Epithelial cell of esophagus (primary cell): ENCODE data around the gene TAS2R20.

Experiments
- DNase-seq: peaks from one replicate; pipeline ENCODE4 v3.0.0; 2010; ENCODE audit warnings: low read depth
- H3K4me3 ChIP-seq: 2 replicates; pipeline ENCODE4 v1.5.1; 2011; ENCODE audit warnings: mild to moderate bottlenecking, low read length, control low read depth
- CTCF ChIP-seq: IDR thresholded peaks from 2 replicates; pipeline ENCODE4 v1.5.1; 2011; ENCODE audit warnings: low read depth, mild to moderate bottlenecking, low read length, control low read depth, inconsistent platforms; ENCODE audit not compliant: insufficient read depth; ENCODE audit errors: missing control alignments

The TAS2R20 gene

DNA sequence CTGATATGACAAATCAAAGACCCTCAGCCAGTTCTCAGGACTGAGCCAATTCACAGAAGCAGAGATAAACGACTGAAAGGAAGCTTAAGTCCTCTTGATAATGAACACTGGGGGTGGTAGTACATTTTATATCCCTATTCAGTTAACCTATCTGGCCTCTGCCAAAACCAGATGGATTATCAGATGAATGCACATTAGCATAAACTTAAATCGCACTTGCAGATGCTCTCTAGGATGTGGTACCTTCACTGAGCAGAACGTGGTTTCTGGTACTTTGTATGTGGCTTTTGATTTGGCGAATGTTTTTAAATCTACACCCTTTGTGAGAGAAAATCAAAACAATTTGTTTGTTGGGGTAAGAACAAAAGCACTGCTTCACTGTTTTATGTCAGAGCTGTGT lies 37.9 kb downstream of the TAS2R20 start:
- no peak overlapping the region for H3K4me3 ChIP-seq
- TF ChIP-seq CTCF, result no peak

DNA sequence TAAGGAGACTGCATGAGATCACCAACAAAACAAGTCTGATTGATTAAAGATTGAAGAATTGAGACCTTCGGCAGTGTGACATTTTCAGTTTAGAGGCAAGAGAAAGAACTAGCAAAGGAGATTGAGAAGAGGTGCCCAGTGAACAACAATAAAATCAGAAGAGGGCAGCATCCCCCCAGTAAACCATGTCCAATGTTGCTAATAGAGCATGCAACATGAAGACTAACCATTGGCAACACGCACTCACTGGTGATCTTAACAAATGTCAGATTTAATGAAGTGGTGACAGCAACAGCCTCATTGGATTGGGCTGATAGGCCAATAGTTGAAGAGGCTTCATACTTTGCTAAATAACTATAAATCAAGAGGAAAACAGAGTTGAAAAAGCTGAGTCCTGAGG lies 38.3 kb downstream of the TAS2R20 start:
- no peak overlapping the region for H3K4me3 ChIP-seq
- no peak for TF ChIP-seq CTCF
- DNase-seq, result peak; percentile 7

More for the DNA sequence above, 37.9 kb downstream of the TAS2R20 start:
- DNase-seq, result no peak

DNA sequence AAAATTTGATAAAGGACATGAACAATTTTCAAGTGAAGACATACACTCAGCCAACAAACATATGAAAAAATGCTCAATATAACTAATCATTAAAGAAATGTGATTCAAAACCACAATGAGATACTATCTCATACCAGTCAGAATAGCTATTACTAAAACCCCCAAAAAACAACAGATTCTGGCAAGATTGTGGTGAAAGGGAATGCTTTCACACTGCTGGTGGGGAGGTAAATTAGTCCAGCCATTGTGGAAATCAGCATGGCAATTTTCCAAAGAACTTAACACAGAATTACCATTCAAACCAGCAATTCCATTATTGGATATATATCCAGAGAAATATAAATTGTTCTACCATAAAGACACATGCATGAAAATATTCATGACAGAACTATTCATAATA lies 40.4 kb downstream of the TAS2R20 start:
- no peak overlapping the region for H3K4me3 ChIP-seq
- TF ChIP-seq CTCF, result no peak
- DNase-seq, result no peak

GRCh38 chr12:10956085-10956484 lies 42.0 kb downstream of the TAS2R20 start:
- H3K4me3 ChIP-seq, result no peak overlapping the region
- DNase-seq, result no peak
- no peak for TF ChIP-seq CTCF

- no peak for TF ChIP-seq CTCF
- no peak for DNase-seq
Observed at GRCh38 chr12:10952645-10953044, 45.5 kb downstream of the TAS2R20 start.

More at GRCh38 chr12:10952645-10953044, 45.5 kb downstream of the TAS2R20 start:
- no peak overlapping the region for H3K4me3 ChIP-seq
